GM19238 (cell line): ENCODE results near the gene LYPD6.

Experiments used
- DNase-seq: peaks from one replicate; pipeline ENCODE4 v3.0.0; 2011; ENCODE audit warnings: low spot score; ENCODE audit not compliant: insufficient read length

LYPD6 gene

GRCh38 chr2:149348291-149348690 is 17.9 kb downstream of the LYPD6 start:
- DNase-seq, result no peak

- no peak for DNase-seq
These were observed 23.0 kb downstream of the LYPD6 start for GRCh38 chr2:149353421-149353820.

GRCh38 chr2:149355716-149356422 is 25.5 kb downstream of the LYPD6 start:
- no peak for DNase-seq

GRCh38 chr2:149357058-149357457 is 26.7 kb downstream of the LYPD6 start:
- no peak for DNase-seq

GRCh38 chr2:149360106-149360505 is 29.7 kb downstream of the LYPD6 start:
- no peak for DNase-seq

GRCh38 chr2:149363958-149364357 is 33.6 kb downstream of the LYPD6 start:
- no peak for DNase-seq

GRCh38 chr2:149364839-149365238 is 34.5 kb downstream of the LYPD6 start:
- DNase-seq, result no peak

GRCh38 chr2:149365931-149366583 is 35.7 kb downstream of the LYPD6 start:
- no peak for DNase-seq

- DNase-seq, result no peak
These were observed 39.8 kb downstream of the LYPD6 start for GRCh38 chr2:149370061-149370775.

GRCh38 chr2:149371476-149371875 is 41.1 kb downstream of the LYPD6 start:
- DNase-seq, result no peak

- DNase-seq, result no peak
These were observed 45.5 kb downstream of the LYPD6 start for GRCh38 chr2:149375801-149376361.

GRCh38 chr2:149380205-149380604 is 49.8 kb downstream of the LYPD6 start:
- DNase-seq, result no peak

GRCh38 chr2:149383340-149383739 is 53.0 kb downstream of the LYPD6 start:
- DNase-seq, result no peak

GRCh38 chr2:149385350-149385749 is 55.0 kb downstream of the LYPD6 start:
- DNase-seq, result no peak

GRCh38 chr2:149387411-149387810 is 57.0 kb downstream of the LYPD6 start:
- no peak for DNase-seq

- DNase-seq, result no peak
These were observed 57.9 kb downstream of the LYPD6 start for GRCh38 chr2:149388120-149388816.

GRCh38 chr2:149389506-149390167 is 59.2 kb downstream of the LYPD6 start:
- DNase-seq, result no peak

GRCh38 chr2:149393614-149394013 is 63.2 kb downstream of the LYPD6 start:
- no peak for DNase-seq

GRCh38 chr2:149394864-149395263 is 64.5 kb downstream of the LYPD6 start:
- no peak for DNase-seq

- DNase-seq, result no peak
These were observed 69.7 kb downstream of the LYPD6 start for GRCh38 chr2:149399934-149400615.
